Naive thymus-derived CD8-positive, alpha-beta T cell (primary cell): ENCODE results near the gene COL4A3. TPM values are rescaled to one million over a fixed set of nuclear protein-coding genes. Genes with fewer than 3 reads are reported as not detected.
A peak's percentile ranks its signal among the peaks of the same experiment; 100 is the strongest.

ENCODE experiments used
- ATAC-seq, 2 donors: fragments of 150-1000 bp; cut with Tn5 transposase in 1 of 2; sonication (Bioruptor Pico), chemical (Tn5 transposase) in 1 of 2; 1 replicate in 1 of 2; 2 replicates in 1 of 2; pipeline ENCODE4 v1.10.0; 2021; ENCODE audit warnings: mild to moderate bottlenecking in 2 of 2, moderate library complexity in 2 of 2
- POLR2A ChIA-PET: fragments of 350-600 bp; sonication (Branson Sonifier 250); formaldehyde crosslinking; loops from one replicate; lab custom pipeline; 2021; ENCODE audit warnings: antibody characterized with exemption; lab: Charles Lee
- DNase-seq, 10 donors: peaks; one replicate each; pipeline versions ENCODE4 v3.0.0 to v3.0.0-alpha.2; 2020 to 2022
- H3K27ac Mint-ChIP-seq, 10 donors: one replicate each; pipeline ENCODE4 v1.8.0; 2020 to 2022; ENCODE audit warnings: mild to moderate bottlenecking in 10 of 10, mixed read lengths in 10 of 10, moderate library complexity in 4 of 10, inconsistent platforms in 1 of 10
- H3K27me3 Mint-ChIP-seq, 5 donors: one replicate each; pipeline ENCODE4 v1.8.0; 2021 to 2022; ENCODE audit warnings: mixed read lengths in 5 of 5
- H3K36me3 Mint-ChIP-seq, 3 donors: one replicate each; pipeline ENCODE4 v1.8.0; 2020 to 2022; ENCODE audit warnings: mixed read lengths in 3 of 3, mild to moderate bottlenecking in 2 of 3, inconsistent platforms in 1 of 3
- H3K4me1 Mint-ChIP-seq, 4 donors: one replicate each; pipeline ENCODE4 v1.8.0; 2021 to 2022; ENCODE audit warnings: mixed read lengths in 4 of 4
- H3K4me3 Mint-ChIP-seq, 10 donors: one replicate each; pipeline ENCODE4 v1.8.0; 2020 to 2022; ENCODE audit warnings: mild to moderate bottlenecking in 10 of 10, mixed read lengths in 10 of 10, moderate library complexity in 6 of 10, inconsistent platforms in 1 of 10
- H3K9me3 Mint-ChIP-seq, 9 donors: one replicate each; pipeline ENCODE4 v1.8.0; 2020 to 2022; ENCODE audit warnings: mixed read lengths in 9 of 9, mild to moderate bottlenecking in 3 of 9, inconsistent platforms in 1 of 9, moderate library complexity in 1 of 9
- polyA plus RNA-seq, 3 donors: library from polyadenylated mRNA; unstranded; fragments of 300-500 nt; fragmentation: Illumina TruSeq; gene quantifications; one replicate each; pipeline ENCODE4 v1.2.3, GENCODE V29; 2021
- total RNA-seq, 8 experiments: library from RNA in 2 of 8; stranded (reverse) in 2 of 8; gene quantifications; one replicate each; pipeline ENCODE4 v1.2.3 and lab custom pipeline; 2021 to 2026

COL4A3 gene
- under 1 TPM; 0.16 to 0.83 TPM for total RNA-seq
- not detected for polyA plus RNA-seq
- total RNA-seq (lab: John Stamatoyannopoulos, UW) = 0 to 0.09 (median 0) reads per million in 6 experiments

- no peak for DNase-seq
- peak in 1 of 2 donors; percentile 44 for ATAC-seq
- peaks cover 38 to 76% (median 51%) of the 10 kb centered on the region in 5 donors for H3K27me3 Mint-ChIP-seq
- H3K4me3 Mint-ChIP-seq = peak within 1 kb of the TSS; percentile 46 to 78 (median 67)
- H3K27ac Mint-ChIP-seq = no peak within 1 kb of the TSS
- peaks cover 0 to 13% (median 5%) of the 10 kb centered on the region in 4 donors for H3K4me1 Mint-ChIP-seq
- H3K9me3 Mint-ChIP-seq = peaks cover 0 to 5% (median under 1%) of the 10 kb centered on the region in 9 donors
- H3K36me3 Mint-ChIP-seq = peaks cover 0 to under 1% (median 0%) of the 10 kb centered on the region in 3 donors
- POLR2A ChIA-PET = no interaction called here
Observed at GRCh38 chr2:227163998-227164762, at the start of gene COL4A3, which contains the start of gene COL4A4. Gene COL4A3, plus strand, starts transcription at chr2:227164624. Its CDS starts 103 bp downstream, at chr2:227164727. Gene COL4A4, minus strand, starts transcription at chr2:227164205. Its CDS starts 16,722 bp downstream, at chr2:227147483.

GRCh38 chr2:227115761-227116160 is 48.7 kb upstream of the COL4A3 start:
- Mint-ChIP-seq H3K9me3 (no peaks in the 10 kb centered on the region), H3K27ac (no peak overlapping the region), H3K36me3 (no peaks in the 10 kb centered on the region)

GRCh38 chr2:227117027-227117426 is 47.4 kb upstream of the COL4A3 start:
- H3K36me3 Mint-ChIP-seq = no peaks in the 10 kb centered on the region
- peak overlapping the region in 1 of 10 donors; percentile 15 for H3K27ac Mint-ChIP-seq
- peaks cover 0 to 15% (median 8%) of the 10 kb centered on the region in 5 donors for H3K27me3 Mint-ChIP-seq
- no peak for ATAC-seq
- DNase-seq = no peak
- H3K4me1 Mint-ChIP-seq = peaks cover 0 to 2% (median under 1%) of the 10 kb centered on the region in 4 donors
- no peaks in the 10 kb centered on the region for H3K9me3 Mint-ChIP-seq
- POLR2A ChIA-PET = no interaction called here
- H3K4me3 Mint-ChIP-seq = no peak overlapping the region

More at GRCh38 chr2:227115761-227116160, 48.7 kb upstream of the COL4A3 start:
- Mint-ChIP-seq H3K4me3 (no peak overlapping the region), H3K27me3 (peaks cover 0 to 15% (median 8%) of the 10 kb centered on the region in 5 donors), H3K4me1 (peaks cover 0 to 2% (median under 1%) of the 10 kb centered on the region in 4 donors)
- POLR2A ChIA-PET = no interaction called here
- ATAC-seq (no peak), DNase-seq (no peak)

- Mint-ChIP-seq H3K4me3 (no peak overlapping the region), H3K27ac (no peak overlapping the region), H3K9me3 (no peaks in the 10 kb centered on the region), H3K27me3 (peaks cover 0 to 12% (median 3%) of the 10 kb centered on the region in 5 donors), H3K36me3 (no peaks in the 10 kb centered on the region), H3K4me1 (peaks cover 0 to 2% (median under 1%) of the 10 kb centered on the region in 4 donors)
- DNase-seq (no peak), ATAC-seq (no peak)
- POLR2A ChIA-PET = no interaction called here
Observed at GRCh38 chr2:227117852-227118251, 46.6 kb upstream of the COL4A3 start.

GRCh38 chr2:227118353-227118752 is 46.1 kb upstream of the COL4A3 start:
- ATAC-seq (no peak), DNase-seq (no peak)
- Mint-ChIP-seq H3K4me3 (no peak overlapping the region), H3K36me3 (no peaks in the 10 kb centered on the region), H3K27me3 (peaks cover 0 to 9% (median 5%) of the 10 kb centered on the region in 5 donors), H3K4me1 (peaks cover 0 to 6% (median under 1%) of the 10 kb centered on the region in 4 donors), H3K27ac (no peak overlapping the region), H3K9me3 (no peaks in the 10 kb centered on the region)
- POLR2A ChIA-PET = no interaction called here

GRCh38 chr2:227123697-227124096 is 40.7 kb upstream of the COL4A3 start:
- Mint-ChIP-seq H3K27ac (no peak overlapping the region), H3K4me3 (no peak overlapping the region), H3K27me3 (peaks cover 5 to 16% (median 14%) of the 10 kb centered on the region in 5 donors), H3K9me3 (no peaks in the 10 kb centered on the region), H3K36me3 (no peaks in the 10 kb centered on the region), H3K4me1 (peaks cover 0 to 3% (median 0%) of the 10 kb centered on the region in 4 donors)
- POLR2A ChIA-PET = no interaction called here
- DNase-seq (no peak), ATAC-seq (no peak)

GRCh38 chr2:227124811-227125210 is 39.6 kb upstream of the COL4A3 start:
- Mint-ChIP-seq H3K36me3 (no peaks in the 10 kb centered on the region), H3K4me3 (no peak overlapping the region), H3K4me1 (peaks cover 0 to 3% (median 0%) of the 10 kb centered on the region in 4 donors), H3K27me3 (peaks cover 5 to 22% (median 14%) of the 10 kb centered on the region in 5 donors), H3K9me3 (no peaks in the 10 kb centered on the region), H3K27ac (no peak overlapping the region)
- POLR2A ChIA-PET = no interaction called here
- ATAC-seq (no peak), DNase-seq (no peak)

- Mint-ChIP-seq H3K27ac (no peak overlapping the region), H3K4me3 (no peak overlapping the region), H3K4me1 (peaks cover 0 to 3% (median 0%) of the 10 kb centered on the region in 4 donors), H3K27me3 (peaks cover 5 to 22% (median 16%) of the 10 kb centered on the region in 5 donors), H3K36me3 (no peaks in the 10 kb centered on the region), H3K9me3 (no peaks in the 10 kb centered on the region)
- no peak for DNase-seq
- ATAC-seq = no peak
- POLR2A ChIA-PET = no interaction called here
Observed at GRCh38 chr2:227125506-227125905, 38.9 kb upstream of the COL4A3 start.

- ATAC-seq (no peak), DNase-seq (no peak)
- Mint-ChIP-seq H3K9me3 (no peaks in the 10 kb centered on the region), H3K27me3 (peaks cover 7 to 23% (median 19%) of the 10 kb centered on the region in 5 donors), H3K36me3 (no peaks in the 10 kb centered on the region), H3K4me1 (peaks cover 0 to 3% (median 0%) of the 10 kb centered on the region in 4 donors), H3K4me3 (no peak overlapping the region), H3K27ac (no peak overlapping the region)
- POLR2A ChIA-PET = no interaction called here
Observed at GRCh38 chr2:227127201-227127600, 37.2 kb upstream of the COL4A3 start.

GRCh38 chr2:227130636-227131035 is 33.8 kb upstream of the COL4A3 start:
- Mint-ChIP-seq H3K4me3 (no peak overlapping the region), H3K36me3 (no peaks in the 10 kb centered on the region), H3K9me3 (no peaks in the 10 kb centered on the region), H3K27me3 (peaks cover 8 to 19% (median 12%) of the 10 kb centered on the region in 5 donors), H3K27ac (no peak overlapping the region), H3K4me1 (no peaks in the 10 kb centered on the region)
- DNase-seq = no peak
- no peak for ATAC-seq
- POLR2A ChIA-PET = no interaction called here

- Mint-ChIP-seq H3K4me1 (no peaks in the 10 kb centered on the region), H3K4me3 (no peak overlapping the region), H3K36me3 (no peaks in the 10 kb centered on the region), H3K27me3 (peaks cover 9 to 33% (median 20%) of the 10 kb centered on the region in 5 donors), H3K27ac (no peak overlapping the region), H3K9me3 (no peaks in the 10 kb centered on the region)
- DNase-seq = no peak
- no peak for ATAC-seq
- POLR2A ChIA-PET = no interaction called here
Observed at GRCh38 chr2:227132986-227133385, 31.4 kb upstream of the COL4A3 start.

- Mint-ChIP-seq H3K27me3 (peaks cover 0 to 19% (median 15%) of the 10 kb centered on the region in 5 donors), H3K9me3 (no peaks in the 10 kb centered on the region), H3K27ac (no peak overlapping the region), H3K36me3 (no peaks in the 10 kb centered on the region), H3K4me3 (no peak overlapping the region), H3K4me1 (no peaks in the 10 kb centered on the region)
- POLR2A ChIA-PET = no interaction called here
- no peak for ATAC-seq
- no peak for DNase-seq
Observed at GRCh38 chr2:227134591-227134990, 29.8 kb upstream of the COL4A3 start.

GRCh38 chr2:227141301-227141700 is 23.1 kb upstream of the COL4A3 start:
- Mint-ChIP-seq H3K36me3 (no peaks in the 10 kb centered on the region), H3K4me1 (no peaks in the 10 kb centered on the region), H3K9me3 (no peaks in the 10 kb centered on the region), H3K27me3 (peaks cover 2 to 17% (median 13%) of the 10 kb centered on the region in 5 donors), H3K4me3 (no peak overlapping the region), H3K27ac (no peak overlapping the region)
- no peak for DNase-seq
- no peak for ATAC-seq
- POLR2A ChIA-PET = no interaction called here
